BLaER1 treated with 17β-estradiol and CSF1 and Interleukin-3, amounts not matched to agents 10 nM and 100 nM (cell line): ENCODE data around the gene SF1.
A peak's percentile ranks its signal among the peaks of the same experiment; 100 is the strongest.

Experiments used
- H3K27ac ChIP-seq, 11 experiments: shearing (Covaris generic); formaldehyde crosslinking; 2 replicates each; pipeline ENCODE4 v1.8.1; 2022
- H3K27me3 ChIP-seq, 11 experiments: shearing (Covaris generic); formaldehyde crosslinking; 2 replicates each; pipeline ENCODE4 v1.8.1; 2022
- H3K36me3 ChIP-seq, 11 experiments: shearing (Covaris generic); formaldehyde crosslinking; 2 replicates each; pipeline ENCODE4 v1.8.1; 2022
- H3K4me1 ChIP-seq, 10 experiments: shearing (Covaris generic); formaldehyde crosslinking; 2 replicates each; pipeline ENCODE4 v1.8.1; 2022
- H3K4me2 ChIP-seq, 11 experiments: shearing (Covaris generic); formaldehyde crosslinking; 2 replicates each; pipeline ENCODE4 v1.8.1; 2022
- H3K4me3 ChIP-seq, 10 experiments: shearing (Covaris generic); formaldehyde crosslinking; 2 replicates each; pipeline ENCODE4 v1.8.1; 2022
- H3K9ac ChIP-seq, 11 experiments: shearing (Covaris generic); formaldehyde crosslinking; 2 replicates each; pipeline ENCODE4 v1.8.1; 2022
- H3K9me3 ChIP-seq, 11 experiments: shearing (Covaris generic); formaldehyde crosslinking; replicated peaks in 1 of 11; 2 replicates each; pipeline ENCODE4 v1.8.1; 2022
- H4K20me1 ChIP-seq, 11 experiments: shearing (Covaris generic); formaldehyde crosslinking; 2 replicates each; pipeline ENCODE4 v1.8.1; 2022
- Cebpa-rat ChIP-seq, 11 experiments: shearing (Covaris generic); IDR thresholded peaks; 2 replicates each; pipeline ENCODE4 v1.8.1; 2022

SF1 gene

GRCh38 chr11:64751580-64751979 lies 26.8 kb downstream of the SF1 start:
- Histone ChIP-seq H3K36me3 (0 out of 22 replicates have a peak, but pooled peaks cover 0 to 3% (median 0%) of the 10 kb centered on the region in 11 experiments), H4K20me1 (no peaks in the 10 kb centered on the region), H3K4me1 (peaks cover 0 to 73% (median 48%) of the 10 kb centered on the region in 10 experiments; a peak in 17 of 20 replicates), H3K9ac (no peak overlapping the region), H3K4me3 (no peak overlapping the region), H3K27ac (peak overlapping the region in 3 of 11 experiments; percentile 7 to 18 (median 7); a peak in 3 of 22 replicates), H3K4me2 (peak overlapping the region in 7 of 11 experiments; percentile 16 to 40 (median 30); a peak in 8 of 22 replicates), H3K27me3 (no peaks in the 10 kb centered on the region), H3K9me3 (no peaks in the 10 kb centered on the region)
- TF ChIP-seq Cebpa-rat (IDR thresholded peaks at IDR 0.05), result no peak

GRCh38 chr11:64751136-64751535 lies 27.2 kb downstream of the SF1 start:
- H3K9ac ChIP-seq, result no peak overlapping the region
- H3K4me1 ChIP-seq, result peaks cover 0 to 73% (median 48%) of the 10 kb centered on the region in 10 experiments; a peak in 17 of 20 replicates
- peak overlapping the region in 9 of 11 experiments; percentile 2 to 40 (median 30); a peak in 10 of 22 replicates for H3K4me2 ChIP-seq
- no peaks in the 10 kb centered on the region for H3K9me3 ChIP-seq
- TF ChIP-seq Cebpa-rat (IDR thresholded peaks at IDR 0.05), result no peak
- 0 out of 22 replicates have a peak, but pooled peaks cover 0 to 3% (median 0%) of the 10 kb centered on the region in 11 experiments for H3K36me3 ChIP-seq
- H3K27me3 ChIP-seq, result no peaks in the 10 kb centered on the region
- peak overlapping the region in 4 of 11 experiments; percentile 7 to 12 (median 8); a peak in 2 of 22 replicates for H3K27ac ChIP-seq
- no peak overlapping the region for H3K4me3 ChIP-seq
- H4K20me1 ChIP-seq, result no peaks in the 10 kb centered on the region

DNA sequence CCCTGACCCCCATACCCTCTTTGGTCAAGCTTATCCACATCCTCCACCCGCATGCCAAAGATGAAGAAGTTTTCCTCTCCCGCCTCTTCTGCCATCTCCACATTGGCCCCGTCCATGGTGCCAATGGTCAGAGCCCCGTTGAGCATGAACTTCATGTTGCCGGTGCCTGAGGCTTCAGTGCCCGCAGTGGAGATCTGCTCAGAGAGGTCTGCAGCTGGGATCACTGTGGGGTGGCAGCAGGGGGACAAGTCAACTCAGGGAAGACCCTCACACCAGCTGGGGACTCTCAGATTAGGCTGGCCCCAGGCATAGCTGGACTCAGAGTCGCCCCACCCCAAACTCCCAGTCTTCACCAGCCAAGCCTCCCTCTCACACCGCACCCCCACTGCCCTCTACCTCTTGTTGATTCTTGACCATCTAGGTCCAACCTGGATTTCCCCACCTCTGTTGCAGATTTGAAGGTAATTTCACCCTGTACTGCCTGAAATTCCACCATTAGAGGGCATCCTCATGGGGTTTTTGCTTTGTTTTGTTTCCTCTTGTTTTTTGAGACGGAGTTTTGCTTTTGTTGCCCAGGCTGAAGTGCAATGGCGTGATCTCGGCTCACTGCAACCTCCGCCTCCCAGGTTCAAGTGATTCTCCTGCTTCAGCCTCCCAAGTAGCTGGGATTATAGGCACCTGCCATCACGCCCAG lies 27.8 kb downstream of the SF1 start:
- H3K27me3 ChIP-seq, result no peaks in the 10 kb centered on the region
- H3K4me2 ChIP-seq, result peak overlapping the region in 6 of 11 experiments; percentile 2 to 40 (median 31); a peak in 5 of 22 replicates
- H3K9ac ChIP-seq, result no peak overlapping the region
- no peaks in the 10 kb centered on the region for H4K20me1 ChIP-seq
- no peak overlapping the region for H3K4me3 ChIP-seq
- H3K27ac ChIP-seq, result 0 out of 22 replicates have a peak overlapping the region, but pooled peaks of 1 of the 11 experiments have one; percentile 12
- TF ChIP-seq Cebpa-rat (IDR thresholded peaks at IDR 0.05), result no peak
- H3K9me3 ChIP-seq, result no peaks in the 10 kb centered on the region
- 0 out of 22 replicates have a peak, but pooled peaks cover 0 to 3% (median 0%) of the 10 kb centered on the region in 11 experiments for H3K36me3 ChIP-seq
- peaks cover 3 to 73% (median 48%) of the 10 kb centered on the region in 10 experiments; a peak in 18 of 20 replicates for H3K4me1 ChIP-seq

DNA sequence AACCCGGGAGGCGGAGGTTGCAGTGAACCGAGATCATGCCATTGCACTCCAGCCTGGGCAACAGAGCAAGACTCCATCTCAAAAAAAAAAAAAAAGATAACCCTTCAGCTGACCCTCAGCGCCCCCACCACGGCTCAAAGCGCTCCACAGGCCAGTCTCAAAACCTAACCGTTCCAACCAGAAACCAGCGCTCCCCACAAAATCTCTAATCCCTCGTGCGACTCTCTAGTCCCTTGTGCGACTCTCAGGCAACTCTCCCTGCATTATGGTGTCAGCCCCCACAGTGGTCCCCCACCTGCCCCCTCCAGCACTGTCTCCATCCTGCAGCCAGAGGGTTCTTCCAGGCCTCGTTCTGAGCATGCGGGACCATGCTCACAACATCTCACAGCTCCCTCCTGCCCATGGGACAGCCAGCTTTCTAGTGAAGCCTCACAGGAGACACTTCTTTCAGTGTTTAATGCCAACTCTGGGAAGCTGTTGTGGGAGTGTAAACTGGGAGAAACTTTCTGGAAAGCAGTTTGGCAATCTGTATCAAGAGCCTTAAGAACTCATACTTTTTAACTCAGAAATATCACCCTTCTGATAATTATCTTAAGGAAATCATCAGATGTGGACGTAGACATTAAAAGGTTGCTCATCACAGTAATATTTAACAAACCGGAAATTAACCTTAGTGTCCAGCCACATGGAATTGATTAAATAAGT lies 30.2 kb downstream of the SF1 start:
- Histone ChIP-seq H3K4me2 (peak overlapping the region in 1 of 11 experiments; percentile 89; a peak in 1 of 22 replicates), H3K9me3 (no peaks in the 10 kb centered on the region), H3K27me3 (no peaks in the 10 kb centered on the region), H3K27ac (peak overlapping the region in 2 of 11 experiments; percentile 22 to 54; a peak in 4 of 22 replicates), H3K4me3 (no peak overlapping the region), H3K36me3 (0 out of 22 replicates have a peak, but pooled peaks cover 0 to 3% (median 0%) of the 10 kb centered on the region in 11 experiments), H4K20me1 (peaks cover 0 to 3% (median 0%) of the 10 kb centered on the region in 11 experiments; a peak in 1 of 22 replicates), H3K4me1 (peaks cover 20 to 84% (median 54%) of the 10 kb centered on the region in 10 experiments; a peak in 18 of 20 replicates), H3K9ac (no peak overlapping the region)
- TF ChIP-seq Cebpa-rat (IDR thresholded peaks at IDR 0.05), result no peak

GRCh38 chr11:64746486-64746885 lies 31.9 kb downstream of the SF1 start:
- peak overlapping the region in 9 of 11 experiments; percentile 88 to 97 (median 96); a peak in 15 of 22 replicates for H3K9ac ChIP-seq
- H3K4me3 ChIP-seq, result peak overlapping the region in 7 of 10 experiments; percentile 67 to 91 (median 74); a peak in 12 of 20 replicates
- TF ChIP-seq Cebpa-rat (IDR thresholded peaks at IDR 0.05), result no peak
- H4K20me1 ChIP-seq, result peaks cover 0 to 18% (median 12%) of the 10 kb centered on the region in 11 experiments; a peak in 16 of 22 replicates
- H3K4me1 ChIP-seq, result peaks cover 28 to 83% (median 48%) of the 10 kb centered on the region in 10 experiments
- H3K27ac ChIP-seq, result peak overlapping the region in 10 of 11 experiments; percentile 86 to 100 (median 99); a peak in 17 of 22 replicates
- no peaks in the 10 kb centered on the region for H3K27me3 ChIP-seq
- peak overlapping the region; percentile 88 to 100 (median 98); a peak in 19 of 22 replicates for H3K4me2 ChIP-seq
- peaks cover 0 to 7% (median 0%) of the 10 kb centered on the region in 11 experiments; a peak in 4 of 22 replicates for H3K36me3 ChIP-seq
- H3K9me3 ChIP-seq, result no peaks in the 10 kb centered on the region

DNA sequence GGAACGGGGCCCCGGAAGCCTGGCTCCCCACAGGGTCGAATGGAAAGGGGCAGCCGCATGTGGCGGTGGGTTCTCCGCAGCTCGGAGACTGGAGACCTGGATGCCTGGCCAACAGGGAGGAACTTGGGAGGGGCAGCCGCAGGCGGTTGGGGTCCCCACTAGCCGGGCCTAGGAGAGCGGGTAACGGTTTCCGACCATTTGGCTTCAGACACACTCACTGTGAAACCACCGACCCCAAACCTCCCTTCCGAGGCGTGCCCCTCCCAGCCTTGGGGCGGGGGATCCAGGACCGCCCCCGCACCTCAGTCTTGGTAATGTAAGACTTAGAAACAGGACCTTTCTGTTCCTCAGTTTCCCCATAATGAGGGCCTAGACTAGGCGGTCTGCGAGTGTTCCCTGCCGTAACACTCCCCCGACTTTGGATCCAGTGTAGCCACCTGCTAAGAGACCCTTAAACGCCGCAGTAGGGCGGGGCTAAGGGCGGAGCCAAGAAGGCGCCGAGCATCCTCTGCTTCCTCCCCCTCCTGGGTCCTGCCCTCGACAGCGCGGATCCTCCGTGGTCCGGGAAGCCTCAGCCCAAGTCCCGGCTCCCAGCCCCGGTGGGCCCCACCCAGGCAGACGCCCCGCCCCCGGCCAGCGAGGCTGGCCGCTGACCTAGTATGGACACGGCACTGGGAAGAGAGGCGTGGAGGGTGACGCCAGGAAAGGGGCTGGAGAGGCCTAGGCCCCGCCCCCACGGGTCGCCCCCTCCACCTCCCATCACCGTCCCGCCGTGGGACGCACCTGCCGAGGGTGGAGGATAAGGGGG lies 32.6 kb downstream of the SF1 start:
- TF ChIP-seq Cebpa-rat (IDR thresholded peaks at IDR 0.05), result no peak
- Histone ChIP-seq H4K20me1 (peaks cover 0 to 25% (median 20%) of the 10 kb centered on the region in 11 experiments; a peak in 16 of 22 replicates), H3K4me2 (peak overlapping the region; percentile 88 to 100 (median 98)), H3K9ac (peak overlapping the region; percentile 82 to 97 (median 93)), H3K4me3 (peak overlapping the region; percentile 67 to 91 (median 74)), H3K27me3 (no peaks in the 10 kb centered on the region), H3K27ac (peak overlapping the region; percentile 82 to 100 (median 99)), H3K4me1 (peaks cover 34 to 80% (median 49%) of the 10 kb centered on the region in 10 experiments), H3K36me3 (peaks cover 0 to 15% (median 6%) of the 10 kb centered on the region in 11 experiments; a peak in 15 of 22 replicates), H3K9me3 (no peaks in the 10 kb centered on the region)

DNA sequence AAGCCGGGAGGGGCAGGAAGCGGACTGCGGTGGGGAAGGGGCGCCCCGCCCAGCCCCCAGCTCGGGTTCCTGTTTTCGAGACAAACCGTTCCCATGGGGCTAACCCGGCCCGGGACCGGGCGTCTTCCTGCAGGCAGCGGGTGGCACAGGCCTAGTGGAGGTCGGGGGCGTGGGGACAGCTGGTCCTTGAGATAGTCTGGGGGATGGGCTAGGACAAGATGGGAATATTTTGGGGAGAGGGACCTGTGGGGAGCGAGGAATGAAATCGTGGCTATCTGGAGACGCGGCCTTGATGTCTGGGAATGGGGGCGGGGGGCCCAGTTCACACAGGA lies 33.2 kb downstream of the SF1 start:
- H3K27ac ChIP-seq, result peak overlapping the region; percentile 82 to 100 (median 99)
- H3K9me3 ChIP-seq, result no peaks in the 10 kb centered on the region
- H3K4me2 ChIP-seq, result peak overlapping the region; percentile 88 to 100 (median 98)
- H3K4me1 ChIP-seq, result peaks cover 34 to 75% (median 53%) of the 10 kb centered on the region in 10 experiments
- peak overlapping the region; percentile 67 to 91 (median 74) for H3K4me3 ChIP-seq
- H4K20me1 ChIP-seq, result peaks cover 0 to 31% (median 25%) of the 10 kb centered on the region in 11 experiments; a peak in 16 of 22 replicates
- H3K36me3 ChIP-seq, result peaks cover 0 to 20% (median 12%) of the 10 kb centered on the region in 11 experiments; a peak in 16 of 22 replicates
- no peak for TF ChIP-seq Cebpa-rat (IDR thresholded peaks at IDR 0.05)
- no peaks in the 10 kb centered on the region for H3K27me3 ChIP-seq
- peak overlapping the region; percentile 82 to 97 (median 93) for H3K9ac ChIP-seq
